Spleen (tissue), 11 donors: ENCODE results near the gene LBX2. TPM values are rescaled to one million over a fixed set of nuclear protein-coding genes. Genes with fewer than 3 reads are reported as not detected.

ENCODE experiments used
- DNase-seq: peaks from one replicate; pipeline ENCODE4 v3.0.0-alpha.2; 2020
- H3K27ac ChIP-seq, 8 donors: fragments of 200-600 bp; sonication (generic) in 7 of 8; 1 replicate in 4 of 8; 2 replicates in 4 of 8; pipeline versions ENCODE4 v1.5.0 to v1.8.0; 2016 to 2021; ENCODE audit warnings: inconsistent platforms in 4 of 8, mild to moderate bottlenecking in 4 of 8, moderate library complexity in 1 of 8
- H3K27me3 ChIP-seq, 7 donors: fragments of 200-600 bp; sonication (generic) in 6 of 7; replicated peaks in 1 of 7; 1 replicate in 4 of 7; 2 replicates in 3 of 7; pipeline versions ENCODE4 v1.5.0 to v1.8.0; 2016 to 2021; ENCODE audit warnings: inconsistent platforms in 3 of 7, mild to moderate bottlenecking in 1 of 7
- H3K36me3 ChIP-seq, 6 donors: fragments of 200-600 bp; sonication (generic) in 5 of 6; 1 replicate in 4 of 6; 2 replicates in 2 of 6; pipeline versions ENCODE4 v1.5.0 to v1.8.0; 2016 to 2021; ENCODE audit warnings: inconsistent platforms in 2 of 6
- H3K4me1 ChIP-seq, 6 donors: fragments of 200-600 bp; sonication (generic) in 5 of 6; 1 replicate in 3 of 6; 2 replicates in 3 of 6; pipeline versions ENCODE4 v1.5.0 to v1.8.0; 2016 to 2021; ENCODE audit warnings: inconsistent platforms in 3 of 6
- H3K4me3 ChIP-seq, 8 donors: fragments of 200-600 bp; sonication (generic) in 7 of 8; 1 replicate in 4 of 8; 2 replicates in 4 of 8; pipeline versions ENCODE4 v1.5.0 to v1.8.0; 2016 to 2021; ENCODE audit warnings: inconsistent platforms in 4 of 8, mild to moderate bottlenecking in 4 of 8, moderate library complexity in 2 of 8
- H3K9me3 ChIP-seq, 8 donors: fragments of 200-600 bp; sonication (generic) in 7 of 8; 1 replicate in 4 of 8; 2 replicates in 4 of 8; pipeline versions ENCODE4 v1.5.0 to v1.8.0; 2016 to 2021; ENCODE audit warnings: inconsistent platforms in 4 of 8
- CTCF ChIP-seq, 11 experiments: fragments of 200-600 bp in 7 of 11; fragments of 450-650 bp in 4 of 11; sonication (generic) in 4 of 11; IDR thresholded peaks in 8 of 11; conservative IDR thresholded peaks in 3 of 11; 1 replicate in 7 of 11; 2 replicates in 4 of 11; pipeline versions ENCODE4 v1.4.0 to v1.8.0; 2016 to 2021; ENCODE audit warnings: antibody characterized with exemption in 11 of 11, inconsistent platforms in 4 of 11, mild to moderate bottlenecking in 1 of 11
- POLR2A ChIP-seq, 3 donors: fragments of 450-650 bp; IDR thresholded peaks; one replicate each; pipeline ENCODE4 v1.5.1; 2017; ENCODE audit warnings: antibody characterized with exemption in 3 of 3, mild to moderate bottlenecking in 1 of 3
- POLR2AphosphoS5 ChIP-seq, 3 donors: sonication (generic); formaldehyde crosslinking; IDR thresholded peaks; one replicate each; pipeline ENCODE4 v1.5.1; 2017; ENCODE audit warnings: antibody characterized with exemption in 3 of 3
- WGBS, 5 donors: extraction: QIAGEN DNeasy Blood & Tissue Kit in 3 of 5; methylation state at CpG; one replicate each; pipeline versions ENCODE4 v1.1.5 to v1.1.7; 2013 to 2018; 5-methylcytosine and 5-hydroxymethylcytosine counted together
- intact Hi-C: fragments of 100-400 bp; cut with DNase I; formaldehyde crosslinking; loops from one replicate; pipeline ENCODE4 v1.15.0; 2023; ENCODE audit warnings: low total_unique reads
- polyA plus RNA-seq, 3 donors: library from polyadenylated mRNA; stranded (reverse); fragments of 200-250 nt; gene quantifications; one replicate each; pipeline ENCODE4 v1.2.1, GENCODE V29; 2013
- total RNA-seq, 7 donors: library from RNA; depleted of rRNA in 3 of 7; stranded (reverse); fragments of >200 nt in 3 of 7; fragmentation: NEBNext Ultra II Directional in 4 of 7; extraction: Animal tissue kit (Norgen Biotek cat#: 25700) in 4 of 7; gene quantifications; one replicate each; pipeline versions ENCODE4 v1.1.0 to v1.2.1, GENCODE V29; 2016 to 2021
- donor health status: healthy with polysubstance abuse.
- donor health status: DM: no; HTN: no; CAD: no; lungs with moderate emphysema.
- donor health status: DM: no; HTN: no; CAD: no.
- donor health status: Bipolar disorder and iron deficiency.
- donor health status: healthy.
- donor health status: DM: no; HTN: no; CAD: no.
- donor health status: DM: yes; HTN: yes; CAD: no.

LBX2 gene
- total and polyA plus RNA-seq, 10 donors, result 0.50 to 2.7 (median 0.91) TPM

GRCh38 chr2:74515271-74515980 lies 16.0 kb upstream of the LBX2 start:
- Histone ChIP-seq H3K4me3 (peak overlapping the region; percentile 27 to 71 (median 52)), H3K9me3 (no peaks in the 10 kb centered on the region), H3K27me3 (peaks cover 23 to 100% (median 90%) of the 10 kb centered on the region in 7 donors), H3K27ac (no peak overlapping the region), H3K4me1 (peaks cover 20 to 41% (median 37%) of the 10 kb centered on the region in 6 donors), H3K36me3 (no peaks in the 10 kb centered on the region)
- intact Hi-C loops, result no loop called here
- TF ChIP-seq POLR2A (IDR thresholded peaks at IDR 0.05), result no peak
- TF ChIP-seq POLR2AphosphoS5 (IDR thresholded peaks at IDR 0.05), result no peak
- no peak for TF ChIP-seq CTCF (IDR thresholded peaks at IDR 0.05 in 8 of 11, conservative IDR thresholded peaks at IDR 0.05 in 3 of 11)
- 4 to 15% (median 5%) methylated on average over 16 to 60 of the region's 60 CpGs for WGBS, 5 donors
- peak; percentile 78 for DNase-seq

GRCh38 chr2:74514368-74515270 lies 15.2 kb upstream of the LBX2 start, which contains the start of gene TLX2:
Gene TLX2, plus strand, starts transcription at chr2:74514450. Its CDS starts 357 bp downstream, at chr2:74514807.
- intact Hi-C loops, result no loop called here
- H3K9me3 ChIP-seq, result no peaks in the 10 kb centered on the region
- H3K27me3 ChIP-seq, result peaks cover 23 to 98% (median 90%) of the 10 kb centered on the region in 7 donors
- peak; percentile 78 for DNase-seq
- TF ChIP-seq CTCF (IDR thresholded peaks at IDR 0.05 in 8 of 11, conservative IDR thresholded peaks at IDR 0.05 in 3 of 11), result no peak
- TF ChIP-seq POLR2AphosphoS5 (IDR thresholded peaks at IDR 0.05), result no peak
- TF ChIP-seq POLR2A (IDR thresholded peaks at IDR 0.05), result no peak
- H3K4me3 ChIP-seq, result peak within 1 kb of the TSS in 6 of 8 donors; percentile 16 to 71 (median 52)
- H3K36me3 ChIP-seq, result no peaks in the 10 kb centered on the region
- no peak within 1 kb of the TSS for H3K27ac ChIP-seq
- H3K4me1 ChIP-seq, result peaks cover 20 to 41% (median 37%) of the 10 kb centered on the region in 6 donors
- WGBS, 5 donors, result 2 to 6% (median 3%) methylated on average over 26 to 82 of the region's 82 CpGs

GRCh38 chr2:74513605-74514367 lies 14.4 kb upstream of the LBX2 start:
- Histone ChIP-seq H3K27ac (no peak overlapping the region), H3K9me3 (no peaks in the 10 kb centered on the region), H3K36me3 (no peaks in the 10 kb centered on the region), H3K4me1 (peaks cover 20 to 41% (median 37%) of the 10 kb centered on the region in 6 donors), H3K4me3 (peak overlapping the region in 5 of 8 donors; percentile 14 to 71 (median 52)), H3K27me3 (peaks cover 23 to 90% (median 81%) of the 10 kb centered on the region in 7 donors)
- intact Hi-C loops, result no loop called here
- DNase-seq, result peak; percentile 63
- 5 to 8% (median 6%) methylated on average over 23 to 52 of the region's 52 CpGs for WGBS, 5 donors
- TF ChIP-seq POLR2AphosphoS5 (IDR thresholded peaks at IDR 0.05) (peak; percentile 64 to 79 (median 72)), POLR2A (IDR thresholded peaks at IDR 0.05) (no peak), CTCF (IDR thresholded peaks at IDR 0.05 in 8 of 11, conservative IDR thresholded peaks at IDR 0.05 in 3 of 11) (no peak)
